Measurements from ENCODE around the gene CDC123.

Gene CDC123

GRCh38 chr10:12177642-12178041, 18.3 kb upstream of the CDC123 start:
- H3K9me3 ChIP-seq (ENCODE audit: insufficient read depth, low read depth, low read length), result no peaks in the 10 kb centered on the region
- no peak overlapping the region for H3K27ac ChIP-seq (ENCODE audit: low read length)
- H3K9ac ChIP-seq (ENCODE audit: low read depth, low read length), result no peak overlapping the region
- H3K4me3 ChIP-seq (ENCODE audit: low read length), result no peak overlapping the region
- peaks cover 29% of the 10 kb centered on the region for H3K4me1 ChIP-seq (ENCODE audit: insufficient read depth, low read length)
- H3K27me3 ChIP-seq (ENCODE audit: insufficient read depth, low read length), result no peaks in the 10 kb centered on the region
- H3K36me3 ChIP-seq (ENCODE audit: insufficient read depth, low read depth, low read length), result peaks cover 62% of the 10 kb centered on the region

- Histone ChIP-seq H3K4me1 (ENCODE audit: insufficient read depth, low read length) (peaks cover 29% of the 10 kb centered on the region), H3K27ac (ENCODE audit: low read length) (peak overlapping the region; percentile 16), H3K9ac (ENCODE audit: low read depth, low read length) (peak overlapping the region; percentile 67; the same call in 1 of the 2 replicates), H3K36me3 (ENCODE audit: insufficient read depth, low read depth, low read length) (peaks cover 54% of the 10 kb centered on the region), H3K4me3 (ENCODE audit: low read length) (no peak overlapping the region), H3K27me3 (ENCODE audit: insufficient read depth, low read length) (no peaks in the 10 kb centered on the region), H3K9me3 (ENCODE audit: insufficient read depth, low read depth, low read length) (no peaks in the 10 kb centered on the region)
These were observed 16.3 kb upstream of the CDC123 start for GRCh38 chr10:12179606-12180170.

GRCh38 chr10:12180221-12180974, 15.6 kb upstream of the CDC123 start:
- Histone ChIP-seq H3K4me1 (ENCODE audit: insufficient read depth, low read length) (peaks cover 29% of the 10 kb centered on the region), H3K9me3 (ENCODE audit: insufficient read depth, low read depth, low read length) (no peaks in the 10 kb centered on the region), H3K9ac (ENCODE audit: low read depth, low read length) (peak overlapping the region; percentile 67; the same call in 1 of the 2 replicates), H3K4me3 (ENCODE audit: low read length) (peak overlapping the region; percentile 50), H3K36me3 (ENCODE audit: insufficient read depth, low read depth, low read length) (peaks cover 58% of the 10 kb centered on the region), H3K27ac (ENCODE audit: low read length) (peak overlapping the region; percentile 86), H3K27me3 (ENCODE audit: insufficient read depth, low read length) (no peaks in the 10 kb centered on the region)

DNA sequence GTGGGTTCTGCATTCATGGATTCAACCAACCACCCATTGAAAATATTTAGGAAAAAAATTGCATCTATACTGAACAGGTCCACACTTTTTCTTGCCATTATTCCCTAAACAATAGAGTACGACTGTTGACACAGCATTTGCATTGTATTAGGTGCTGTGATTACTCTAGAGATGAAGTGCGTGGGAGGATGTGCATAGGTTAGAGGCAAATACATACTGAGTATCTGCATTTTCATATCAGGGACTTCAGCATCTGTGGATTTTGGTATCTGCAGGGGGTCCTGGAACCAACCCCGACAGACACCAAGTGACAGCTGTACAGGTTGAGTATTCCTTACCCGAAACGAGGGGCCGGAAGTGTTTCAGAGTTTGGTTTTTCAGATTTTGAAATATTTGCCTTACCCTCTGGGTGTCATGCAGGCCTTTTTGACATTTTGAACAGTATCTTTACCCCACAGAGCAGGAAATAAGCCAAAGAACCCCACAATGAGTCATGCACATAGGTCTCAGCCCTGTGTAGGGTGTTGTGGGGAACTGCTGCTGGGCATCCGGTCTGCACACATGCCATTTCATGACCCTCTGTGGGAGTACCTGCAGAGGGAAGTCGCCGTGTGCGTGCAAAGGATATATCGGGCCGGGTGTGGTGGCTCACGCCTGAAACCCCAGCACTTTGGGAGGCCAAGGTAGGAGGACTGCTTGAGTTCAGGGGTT, 14.8 kb upstream of the CDC123 start:
- H3K27ac ChIP-seq (ENCODE audit: low read length), result no peak overlapping the region
- no peak overlapping the region for H3K4me3 ChIP-seq (ENCODE audit: low read length)
- H3K9me3 ChIP-seq (ENCODE audit: insufficient read depth, low read depth, low read length), result no peaks in the 10 kb centered on the region
- H3K27me3 ChIP-seq (ENCODE audit: insufficient read depth, low read length), result no peaks in the 10 kb centered on the region
- peaks cover 29% of the 10 kb centered on the region for H3K4me1 ChIP-seq (ENCODE audit: insufficient read depth, low read length)
- H3K36me3 ChIP-seq (ENCODE audit: insufficient read depth, low read depth, low read length), result peaks cover 64% of the 10 kb centered on the region
- H3K9ac ChIP-seq (ENCODE audit: low read depth, low read length), result peak overlapping the region; percentile 43; the same call in 1 of the 2 replicates

DNA sequence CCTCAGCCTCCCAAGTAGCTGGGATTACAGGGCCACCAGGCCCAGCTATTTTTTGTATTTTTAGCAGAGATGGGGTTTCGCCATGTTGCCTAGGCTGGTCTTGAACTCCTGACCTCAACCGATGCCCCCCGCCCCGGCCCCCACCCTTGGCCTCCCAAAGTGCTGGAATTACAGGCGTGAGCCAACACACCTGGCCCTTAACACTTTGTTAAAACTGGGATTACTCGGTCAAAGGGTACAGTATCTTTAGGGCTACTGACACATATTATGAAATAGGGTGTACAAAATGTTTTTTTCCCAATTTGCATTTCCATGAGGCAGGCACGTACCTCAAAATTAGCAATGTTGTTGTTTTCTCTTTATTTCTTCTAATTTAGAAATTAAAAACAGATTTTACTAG, 11.8 kb upstream of the CDC123 start:
- Histone ChIP-seq H3K27me3 (ENCODE audit: insufficient read depth, low read length) (no peaks in the 10 kb centered on the region), H3K9ac (ENCODE audit: low read depth, low read length) (no peak overlapping the region), H3K4me3 (ENCODE audit: low read length) (no peak overlapping the region), H3K36me3 (ENCODE audit: insufficient read depth, low read depth, low read length) (peaks cover 48% of the 10 kb centered on the region), H3K4me1 (ENCODE audit: insufficient read depth, low read length) (peaks cover 21% of the 10 kb centered on the region), H3K27ac (ENCODE audit: low read length) (no peak overlapping the region), H3K9me3 (ENCODE audit: insufficient read depth, low read depth, low read length) (no peaks in the 10 kb centered on the region)

- H3K27ac ChIP-seq (ENCODE audit: low read length), result no peak overlapping the region
- no peaks in the 10 kb centered on the region for H3K27me3 ChIP-seq (ENCODE audit: insufficient read depth, low read length)
- H3K4me1 ChIP-seq (ENCODE audit: insufficient read depth, low read length), result peaks cover 1% of the 10 kb centered on the region; the same call in 1 of the 2 replicates
- no peak overlapping the region for H3K4me3 ChIP-seq (ENCODE audit: low read length)
- H3K36me3 ChIP-seq (ENCODE audit: insufficient read depth, low read depth, low read length), result peaks cover 40% of the 10 kb centered on the region
- H3K9me3 ChIP-seq (ENCODE audit: insufficient read depth, low read depth, low read length), result no peaks in the 10 kb centered on the region
- no peak overlapping the region for H3K9ac ChIP-seq (ENCODE audit: low read depth, low read length)
These were observed 9.7 kb upstream of the CDC123 start for GRCh38 chr10:12186323-12186722.

DNA sequence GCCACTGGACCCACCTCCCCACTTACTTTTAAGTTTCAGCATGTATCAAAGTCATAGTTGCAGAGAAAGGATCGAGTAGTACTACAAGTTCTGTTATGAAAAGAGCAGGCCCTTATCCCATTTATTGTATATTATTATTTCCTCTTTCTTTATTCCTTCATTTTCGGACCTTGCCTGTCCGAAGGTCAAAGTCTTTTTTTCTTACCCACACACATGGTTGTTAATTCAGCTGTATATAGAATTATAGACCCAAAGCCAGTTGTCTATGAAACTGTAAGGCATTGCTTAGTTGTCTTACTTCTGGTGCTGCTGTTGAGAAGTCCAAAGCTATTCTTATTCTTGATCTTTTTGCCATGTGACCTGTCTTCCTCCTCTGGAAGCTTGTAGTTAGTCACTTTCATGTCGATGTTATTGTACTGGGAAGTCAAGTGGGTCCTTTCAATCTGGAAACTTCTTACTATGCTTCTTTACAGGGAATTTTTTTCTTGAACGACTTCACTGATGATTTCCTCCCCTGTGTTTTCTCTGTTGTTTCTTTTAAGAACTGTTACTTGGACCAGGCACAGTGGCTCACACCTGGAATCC, 8.6 kb upstream of the CDC123 start:
- H3K9ac ChIP-seq (ENCODE audit: low read depth, low read length), result no peak overlapping the region
- no peaks in the 10 kb centered on the region for H3K27me3 ChIP-seq (ENCODE audit: insufficient read depth, low read length)
- peaks cover 48% of the 10 kb centered on the region for H3K36me3 ChIP-seq (ENCODE audit: insufficient read depth, low read depth, low read length)
- no peak overlapping the region for H3K27ac ChIP-seq (ENCODE audit: low read length)
- no peaks in the 10 kb centered on the region for H3K4me1 ChIP-seq (ENCODE audit: insufficient read depth, low read length)
- no peak overlapping the region for H3K4me3 ChIP-seq (ENCODE audit: low read length)
- no peaks in the 10 kb centered on the region for H3K9me3 ChIP-seq (ENCODE audit: insufficient read depth, low read depth, low read length)

DNA sequence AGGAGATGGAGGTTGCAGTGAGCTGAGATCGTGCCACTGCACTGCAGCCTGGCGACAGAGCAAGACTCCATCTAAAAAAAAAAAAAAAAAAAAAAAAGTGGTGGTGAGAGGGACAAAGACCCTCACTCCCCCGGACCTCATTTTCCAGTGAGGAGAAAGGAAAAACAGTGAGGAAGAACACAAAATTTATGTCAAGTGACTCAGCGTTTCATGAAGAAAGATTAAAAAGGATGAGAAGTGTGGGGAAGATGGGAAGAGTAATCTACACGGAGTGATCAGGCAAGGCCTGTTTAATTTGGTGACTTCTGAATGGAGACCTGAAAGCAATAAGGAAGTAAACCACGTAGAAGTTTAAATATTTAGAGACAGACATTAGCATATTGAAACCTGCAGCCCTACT, 7.3 kb upstream of the CDC123 start:
- Histone ChIP-seq H3K4me3 (ENCODE audit: low read length) (no peak overlapping the region), H3K4me1 (ENCODE audit: insufficient read depth, low read length) (no peaks in the 10 kb centered on the region), H3K27me3 (ENCODE audit: insufficient read depth, low read length) (no peaks in the 10 kb centered on the region), H3K36me3 (ENCODE audit: insufficient read depth, low read depth, low read length) (peaks cover 50% of the 10 kb centered on the region), H3K27ac (ENCODE audit: low read length) (no peak overlapping the region), H3K9ac (ENCODE audit: low read depth, low read length) (no peak overlapping the region; the same call in 1 of the 2 replicates), H3K9me3 (ENCODE audit: insufficient read depth, low read depth, low read length) (no peaks in the 10 kb centered on the region)

GRCh38 chr10:12189426-12189825, 6.6 kb upstream of the CDC123 start:
- H3K4me3 ChIP-seq (ENCODE audit: low read length), result no peak overlapping the region
- H3K9me3 ChIP-seq (ENCODE audit: insufficient read depth, low read depth, low read length), result no peaks in the 10 kb centered on the region
- H3K27ac ChIP-seq (ENCODE audit: low read length), result no peak overlapping the region
- peaks cover 3% of the 10 kb centered on the region; the same call in 1 of the 2 replicates for H3K4me1 ChIP-seq (ENCODE audit: insufficient read depth, low read length)
- no peak overlapping the region for H3K9ac ChIP-seq (ENCODE audit: low read depth, low read length)
- no peaks in the 10 kb centered on the region for H3K27me3 ChIP-seq (ENCODE audit: insufficient read depth, low read length)
- peaks cover 48% of the 10 kb centered on the region for H3K36me3 ChIP-seq (ENCODE audit: insufficient read depth, low read depth, low read length)

DNA sequence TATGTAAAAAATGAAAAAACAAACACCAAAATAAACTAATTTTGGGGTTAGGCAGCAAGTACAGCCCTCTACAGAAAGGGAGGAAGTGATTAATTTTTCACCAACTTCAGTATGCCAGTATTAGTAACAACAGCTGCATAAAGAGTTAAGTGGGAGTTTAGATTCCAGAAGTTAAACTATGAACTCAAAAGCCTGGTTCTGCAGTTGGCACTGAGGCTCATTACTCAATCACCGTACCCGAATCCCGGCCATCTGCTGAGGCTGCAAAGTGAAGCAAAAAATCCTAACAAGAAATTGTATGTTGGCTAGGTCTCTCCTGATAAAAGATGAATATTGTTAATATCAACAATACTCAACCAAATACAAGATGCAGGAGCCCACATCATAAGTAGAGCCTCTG, 4.3 kb upstream of the CDC123 start:
- no peak overlapping the region for H3K4me3 ChIP-seq (ENCODE audit: low read length)
- H3K27me3 ChIP-seq (ENCODE audit: insufficient read depth, low read length), result no peaks in the 10 kb centered on the region
- H3K9ac ChIP-seq (ENCODE audit: low read depth, low read length), result no peak overlapping the region
- H3K36me3 ChIP-seq (ENCODE audit: insufficient read depth, low read depth, low read length), result peaks cover 29% of the 10 kb centered on the region
- no peak overlapping the region for H3K27ac ChIP-seq (ENCODE audit: low read length)
- no peaks in the 10 kb centered on the region for H3K9me3 ChIP-seq (ENCODE audit: insufficient read depth, low read depth, low read length)
- H3K4me1 ChIP-seq (ENCODE audit: insufficient read depth, low read length), result peaks cover 4% of the 10 kb centered on the region; the same call in 1 of the 2 replicates

GRCh38 chr10:12193193-12193592, 2.8 kb upstream of the CDC123 start:
- H3K9ac ChIP-seq (ENCODE audit: low read depth, low read length), result no peak overlapping the region
- peaks cover 22% of the 10 kb centered on the region; the same call in 1 of the 2 replicates for H3K36me3 ChIP-seq (ENCODE audit: insufficient read depth, low read depth, low read length)

More at GRCh38 chr10:12193193-12193592, 2.8 kb upstream of the CDC123 start:
- no peak overlapping the region for H3K4me3 ChIP-seq (ENCODE audit: low read length)
- no peaks in the 10 kb centered on the region for H3K9me3 ChIP-seq (ENCODE audit: insufficient read depth, low read depth, low read length)
- H3K27me3 ChIP-seq (ENCODE audit: insufficient read depth, low read length), result no peaks in the 10 kb centered on the region
- H3K27ac ChIP-seq (ENCODE audit: low read length), result no peak overlapping the region
- H3K4me1 ChIP-seq (ENCODE audit: insufficient read depth, low read length), result peaks cover 4% of the 10 kb centered on the region; the same call in 1 of the 2 replicates

Data from iPS-20b (cell line).